IMR-90 (cell line): ENCODE measurements around the gene RAPGEF3.

Experiments used
- CTCF ChIP-seq: conservative IDR thresholded peaks from 2 replicates; pipeline ENCODE4 v1.5.1; 2012; ENCODE audit warnings: mild to moderate bottlenecking, low read depth, low read length, improper control_type of control experiment
- MAFK ChIP-seq: IDR thresholded peaks from 2 replicates; pipeline ENCODE4 v1.6.1; 2012; ENCODE audit warnings: low read depth, low read length, improper control_type of control experiment
- RAD21 ChIP-seq: IDR thresholded peaks from 2 replicates; pipeline ENCODE4 v1.6.1; 2012; ENCODE audit warnings: low read length, improper control_type of control experiment

- TF ChIP-seq CTCF = no peak
- no peak for TF ChIP-seq MAFK
- TF ChIP-seq RAD21 = no peak
Observed at GRCh38 chr12:47770086-47770726, 11.5 kb upstream of the RAPGEF3 start.
